T-helper 2 cell treated with Interferon-gamma antibody and Interleukin-4, amounts not matched to agents 5 μg/mL and 100 μg/mL, for 36 hours (primary cell): Measurements from ENCODE around the gene GTF2H2C.
"Not testable (repeated sequence)": the region's sequence is repeated elsewhere in the genome, so short reads cannot be mapped to it uniquely, and the experiment has no call there.

Source experiments
- DNase-seq: peaks from one replicate; pipeline ENCODE4 v3.0.0; 2021; ENCODE audit warnings: low spot score
- H3K27ac Mint-ChIP-seq: one replicate; pipeline ENCODE4 v1.8.0; 2021; ENCODE audit warnings: mild to moderate bottlenecking, mixed read lengths
- H3K27me3 Mint-ChIP-seq: one replicate; pipeline ENCODE4 v1.8.0; 2021; ENCODE audit warnings: low read depth, mixed read lengths
- H3K36me3 Mint-ChIP-seq: one replicate; pipeline ENCODE4 v1.8.0; 2021; ENCODE audit warnings: low read depth, mixed read lengths
- H3K4me1 Mint-ChIP-seq: one replicate; pipeline ENCODE4 v1.8.0; 2021; ENCODE audit warnings: low read depth, mixed read lengths
- H3K4me3 Mint-ChIP-seq: one replicate; pipeline ENCODE4 v1.8.0; 2022; ENCODE audit warnings: mild to moderate bottlenecking, moderate library complexity, mixed read lengths
- H3K9me3 Mint-ChIP-seq: one replicate; pipeline ENCODE4 v1.8.0; 2021; ENCODE audit warnings: mixed read lengths

Gene GTF2H2C

DNA sequence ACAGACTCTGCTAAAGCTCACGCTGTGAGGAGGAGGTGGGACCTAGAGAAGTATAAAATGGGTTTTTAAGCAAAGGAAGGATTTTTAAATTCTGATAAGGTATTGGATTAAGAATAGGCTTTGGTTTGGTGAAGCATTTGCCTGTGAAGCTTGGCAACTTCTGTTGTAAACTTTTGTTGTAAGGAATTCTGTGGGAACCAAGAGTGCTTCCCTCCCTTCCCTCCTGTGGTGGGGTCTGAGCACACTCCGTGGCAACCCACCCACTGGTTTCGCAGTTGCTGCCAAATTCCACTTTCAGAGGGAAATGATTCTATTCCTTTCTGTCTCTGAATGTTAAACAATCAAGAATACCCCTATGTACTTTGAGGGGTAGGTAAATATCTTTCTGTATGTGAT lies 28.6 kb upstream of the GTF2H2C start:
- no peak for DNase-seq
- H3K36me3 Mint-ChIP-seq = no peaks in the 10 kb centered on the region
- H3K4me3 Mint-ChIP-seq = no peak overlapping the region
- no peaks in the 10 kb centered on the region for H3K4me1 Mint-ChIP-seq
- no peak overlapping the region for H3K27ac Mint-ChIP-seq
- H3K9me3 Mint-ChIP-seq = no peaks in the 10 kb centered on the region
- peaks cover 6% of the 10 kb centered on the region for H3K27me3 Mint-ChIP-seq

- not testable (repeated sequence) for H3K36me3 Mint-ChIP-seq, H3K27ac Mint-ChIP-seq, DNase-seq, H3K4me3 Mint-ChIP-seq, H3K27me3 Mint-ChIP-seq, H3K4me1 Mint-ChIP-seq, H3K9me3 Mint-ChIP-seq
Observed at GRCh38 chr5:69537911-69538310, 22.1 kb upstream of the GTF2H2C start.

GRCh38 chr5:69538735-69539134 lies 21.3 kb upstream of the GTF2H2C start:
- H3K4me3 Mint-ChIP-seq, H3K27me3 Mint-ChIP-seq, H3K4me1 Mint-ChIP-seq, H3K36me3 Mint-ChIP-seq, H3K27ac Mint-ChIP-seq, DNase-seq, H3K9me3 Mint-ChIP-seq: not testable (repeated sequence)

DNA sequence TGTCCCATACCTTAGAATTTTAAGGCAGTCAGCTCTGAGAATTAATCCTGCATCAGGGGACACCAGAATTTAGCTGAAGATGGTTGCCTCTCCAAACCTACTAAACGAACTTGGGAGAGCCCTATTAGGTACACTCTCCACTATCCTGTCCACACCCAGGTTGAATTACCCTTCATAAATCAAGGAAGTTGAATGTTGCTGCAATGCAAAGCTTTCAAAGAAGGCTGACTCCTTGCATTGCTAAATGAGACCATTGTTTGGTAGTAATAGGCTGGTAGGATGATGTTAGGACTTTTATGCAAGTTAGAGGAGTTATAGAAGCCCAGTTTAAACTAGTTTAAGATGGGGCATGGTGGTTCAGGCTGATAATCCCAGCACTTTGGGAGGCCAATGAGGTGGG lies 18.6 kb upstream of the GTF2H2C start:
- not testable (repeated sequence) for H3K4me3 Mint-ChIP-seq

DNA sequence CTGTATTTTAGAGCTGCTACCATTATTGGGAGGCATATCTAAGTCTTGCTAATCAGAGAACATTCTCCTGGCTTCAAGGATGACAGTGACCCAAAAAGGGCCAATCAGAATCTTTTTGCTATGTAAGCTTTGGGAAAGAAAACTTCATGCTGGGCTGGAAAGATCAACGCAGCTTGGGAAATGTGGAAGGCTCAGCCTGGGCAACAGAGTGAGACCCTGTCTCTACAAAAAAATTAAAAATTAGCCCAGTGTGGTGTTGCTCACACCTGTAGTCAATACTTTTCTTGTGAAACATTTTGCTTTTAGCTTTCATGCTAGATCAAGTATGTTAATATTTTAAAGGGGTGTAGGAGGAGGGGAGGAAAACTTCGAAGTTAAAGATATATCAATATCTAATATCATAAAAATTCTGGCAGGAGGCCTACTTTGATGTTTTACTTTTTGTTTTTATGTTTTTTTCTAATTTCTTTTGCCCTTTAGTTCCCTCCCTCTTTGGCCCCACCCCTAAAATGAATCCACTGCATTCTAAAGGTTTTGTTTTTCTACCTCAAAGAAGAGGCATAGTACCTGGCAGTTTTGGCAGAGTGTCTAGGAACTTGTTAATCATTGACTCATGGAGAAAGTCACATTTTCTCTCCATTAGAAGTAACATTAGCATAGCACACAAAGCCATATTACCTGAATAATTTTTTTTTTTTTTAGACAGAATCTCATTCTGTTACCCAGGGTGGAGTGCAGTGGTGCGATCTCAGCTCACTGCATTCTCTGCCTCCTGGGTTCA lies 17.0 kb upstream of the GTF2H2C start:
- not testable (repeated sequence) for H3K4me3 Mint-ChIP-seq, H3K27me3 Mint-ChIP-seq, DNase-seq, H3K36me3 Mint-ChIP-seq, H3K9me3 Mint-ChIP-seq, H3K27ac Mint-ChIP-seq, H3K4me1 Mint-ChIP-seq

More for the DNA sequence above, 18.6 kb upstream of the GTF2H2C start:
- not testable (repeated sequence) for H3K36me3 Mint-ChIP-seq, H3K4me1 Mint-ChIP-seq, H3K9me3 Mint-ChIP-seq, H3K27ac Mint-ChIP-seq, H3K27me3 Mint-ChIP-seq, DNase-seq

GRCh38 chr5:69544602-69545001 lies 15.4 kb upstream of the GTF2H2C start:
- H3K4me3 Mint-ChIP-seq, H3K27me3 Mint-ChIP-seq, DNase-seq, H3K4me1 Mint-ChIP-seq, H3K36me3 Mint-ChIP-seq, H3K27ac Mint-ChIP-seq, H3K9me3 Mint-ChIP-seq: not testable (repeated sequence)

GRCh38 chr5:69560587-69561431 lies 818 bp downstream of the GTF2H2C start:
- not testable (repeated sequence) for DNase-seq, H3K36me3 Mint-ChIP-seq, H3K9me3 Mint-ChIP-seq, H3K27me3 Mint-ChIP-seq, H3K27ac Mint-ChIP-seq, H3K4me1 Mint-ChIP-seq
- peak overlapping the region; percentile 57 for H3K4me3 Mint-ChIP-seq

GRCh38 chr5:69566172-69566571 lies 6.2 kb downstream of the GTF2H2C start:
- not testable (repeated sequence) for H3K27ac Mint-ChIP-seq, H3K36me3 Mint-ChIP-seq, H3K27me3 Mint-ChIP-seq, DNase-seq, H3K4me3 Mint-ChIP-seq, H3K9me3 Mint-ChIP-seq, H3K4me1 Mint-ChIP-seq

DNA sequence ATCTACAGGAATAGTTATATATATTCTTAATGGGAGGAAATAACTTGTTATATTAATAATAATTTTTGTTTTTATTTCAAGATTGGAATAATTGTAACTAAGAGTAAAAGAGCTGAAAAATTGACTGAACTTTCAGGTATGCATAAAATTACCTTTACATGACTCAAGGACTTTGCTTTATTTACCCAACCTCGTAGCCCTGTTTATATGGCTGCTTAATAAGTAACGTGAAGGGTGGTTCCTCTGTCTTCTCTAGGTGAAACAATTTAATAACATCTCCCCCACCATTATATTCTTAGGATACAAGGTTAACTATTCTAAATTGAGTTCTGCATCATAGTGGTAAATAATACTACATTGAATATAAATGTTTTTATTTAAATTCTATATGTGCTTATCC lies 8.1 kb downstream of the GTF2H2C start:
- not testable (repeated sequence) for H3K27me3 Mint-ChIP-seq, H3K27ac Mint-ChIP-seq, H3K36me3 Mint-ChIP-seq, H3K4me3 Mint-ChIP-seq, DNase-seq, H3K4me1 Mint-ChIP-seq, H3K9me3 Mint-ChIP-seq

GRCh38 chr5:69583356-69583755 lies 23.4 kb downstream of the GTF2H2C start:
- not testable (repeated sequence) for H3K9me3 Mint-ChIP-seq, DNase-seq, H3K4me3 Mint-ChIP-seq, H3K4me1 Mint-ChIP-seq, H3K27me3 Mint-ChIP-seq, H3K27ac Mint-ChIP-seq, H3K36me3 Mint-ChIP-seq

GRCh38 chr5:69596114-69596840 lies 36.3 kb downstream of the GTF2H2C start:
- not testable (repeated sequence) for DNase-seq, H3K4me3 Mint-ChIP-seq, H3K36me3 Mint-ChIP-seq, H3K27ac Mint-ChIP-seq, H3K9me3 Mint-ChIP-seq, H3K27me3 Mint-ChIP-seq, H3K4me1 Mint-ChIP-seq

GRCh38 chr5:69601947-69602346 lies 42.0 kb downstream of the GTF2H2C start:
- not testable (repeated sequence) for H3K27ac Mint-ChIP-seq, H3K4me1 Mint-ChIP-seq, H3K27me3 Mint-ChIP-seq, H3K36me3 Mint-ChIP-seq, DNase-seq, H3K9me3 Mint-ChIP-seq, H3K4me3 Mint-ChIP-seq

GRCh38 chr5:69606839-69607238 lies 46.8 kb downstream of the GTF2H2C start:
- H3K27ac Mint-ChIP-seq, H3K4me1 Mint-ChIP-seq, H3K36me3 Mint-ChIP-seq, H3K9me3 Mint-ChIP-seq, H3K4me3 Mint-ChIP-seq, DNase-seq, H3K27me3 Mint-ChIP-seq: not testable (repeated sequence)

GRCh38 chr5:69607750-69608149 lies 47.8 kb downstream of the GTF2H2C start:
- not testable (repeated sequence) for H3K36me3 Mint-ChIP-seq, H3K4me1 Mint-ChIP-seq, H3K9me3 Mint-ChIP-seq, H3K27me3 Mint-ChIP-seq, DNase-seq, H3K27ac Mint-ChIP-seq, H3K4me3 Mint-ChIP-seq
